Measurements from ENCODE around the gene RAD50. TPM values are rescaled to one million over a fixed set of nuclear protein-coding genes. Genes with fewer than 3 reads are reported as not detected.

Gene RAD50
- total and polyA plus RNA-seq, 2 donors (not counting 1 experiment from before 2014, with no cell fraction given), result 21.5 to 35.7 TPM

GRCh38 chr5:132651838-132652469 is 95.2 kb downstream of the RAD50 start:
- Histone ChIP-seq H3K27me3 (ENCODE audit: control insufficient read depth, insufficient read depth, low read length) (no peaks in the 10 kb centered on the region), H3K9ac (ENCODE audit: insufficient read depth, low read length) (no peak overlapping the region), H3K4me1 (ENCODE audit: control insufficient read depth, extremely low read depth, insufficient read depth, low read length) (no peaks in the 10 kb centered on the region), H3K9me3 (ENCODE audit: control insufficient read depth, insufficient read depth, low read depth, low read length) (no peaks in the 10 kb centered on the region), H3K79me2 (ENCODE audit: control insufficient read depth, insufficient read depth, low read length) (no peaks in the 10 kb centered on the region), H3K4me3 (replicated peaks in 1 of 4; ENCODE audit: control extremely low read depth in 1 of 4, insufficient read depth in 1 of 4, low read depth in 3 of 4, low read length in 4 of 4) (no peak overlapping the region), H4K20me1 (ENCODE audit: control insufficient read depth, extremely low read depth, insufficient read depth, low read length) (no peaks in the 10 kb centered on the region), H3K27ac (ENCODE audit: insufficient read depth, low read length) (no peak overlapping the region), H2AFZ (ENCODE audit: low read length) (no peak overlapping the region), H3K4me2 (ENCODE audit: extremely low read depth, insufficient read depth, low read length) (no peak overlapping the region), H3K36me3 (ENCODE audit: control insufficient read depth, insufficient read depth, low read length) (no peaks in the 10 kb centered on the region)
- no peak for DNase-seq (ENCODE audit: low read depth in 2 of 2)
- TF ChIP-seq CTCF (conservative IDR thresholded peaks at IDR 0.05 in 1 of 2, IDR thresholded peaks at IDR 0.05 in 1 of 2; ENCODE audit: low read depth in 1 of 2, low read length in 2 of 2), result no peak
- no peak for TF ChIP-seq EZH2 (IDR thresholded peaks at IDR 0.05; ENCODE audit: low read length, missing control alignments)

DNA sequence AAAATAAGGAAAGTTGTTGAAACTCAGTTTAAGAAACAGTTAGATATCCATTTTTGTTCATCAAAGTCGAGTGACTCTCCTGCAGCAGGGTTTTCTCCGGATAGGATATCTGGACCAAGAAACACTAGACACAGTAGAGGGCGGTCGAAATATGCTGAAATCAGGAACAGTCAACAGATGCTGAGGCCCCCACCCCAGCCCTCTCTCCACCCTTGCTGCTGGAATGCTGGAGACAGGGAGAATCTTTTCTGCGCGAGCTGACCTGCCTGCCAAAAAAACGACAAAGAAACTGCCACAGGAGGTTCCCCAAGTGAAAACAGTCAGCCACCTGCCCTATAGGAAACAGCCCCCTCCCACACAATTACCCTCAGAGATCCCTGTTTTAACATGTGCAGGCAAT is 96.9 kb downstream of the RAD50 start:
- no peak overlapping the region for H3K4me3 ChIP-seq (replicated peaks in 1 of 4; ENCODE audit: control extremely low read depth in 1 of 4, insufficient read depth in 1 of 4, low read depth in 3 of 4, low read length in 4 of 4)
- DNase-seq (ENCODE audit: low read depth in 2 of 2), result no peak
- H4K20me1 ChIP-seq (ENCODE audit: control insufficient read depth, extremely low read depth, insufficient read depth, low read length), result no peaks in the 10 kb centered on the region
- no peaks in the 10 kb centered on the region for H3K9me3 ChIP-seq (ENCODE audit: control insufficient read depth, insufficient read depth, low read depth, low read length)
- no peaks in the 10 kb centered on the region for H3K36me3 ChIP-seq (ENCODE audit: control insufficient read depth, insufficient read depth, low read length)
- H3K79me2 ChIP-seq (ENCODE audit: control insufficient read depth, insufficient read depth, low read length), result no peaks in the 10 kb centered on the region
- TF ChIP-seq CTCF (conservative IDR thresholded peaks at IDR 0.05 in 1 of 2, IDR thresholded peaks at IDR 0.05 in 1 of 2; ENCODE audit: low read depth in 1 of 2, low read length in 2 of 2) (no peak), EZH2 (IDR thresholded peaks at IDR 0.05; ENCODE audit: low read length, missing control alignments) (no peak)
- H3K27me3 ChIP-seq (ENCODE audit: control insufficient read depth, insufficient read depth, low read length), result no peaks in the 10 kb centered on the region
- no peaks in the 10 kb centered on the region for H3K4me1 ChIP-seq (ENCODE audit: control insufficient read depth, extremely low read depth, insufficient read depth, low read length)
- H3K4me2 ChIP-seq (ENCODE audit: extremely low read depth, insufficient read depth, low read length), result no peak overlapping the region
- H3K9ac ChIP-seq (ENCODE audit: insufficient read depth, low read length), result no peak overlapping the region
- no peak overlapping the region for H2AFZ ChIP-seq (ENCODE audit: low read length)
- H3K27ac ChIP-seq (ENCODE audit: insufficient read depth, low read length), result no peak overlapping the region

GRCh38 chr5:132655821-132656773 is 99.3 kb downstream of the RAD50 start:
- H3K4me2 ChIP-seq (ENCODE audit: extremely low read depth, insufficient read depth, low read length), result peak overlapping the region; percentile 53
- no peak overlapping the region for H2AFZ ChIP-seq (ENCODE audit: low read length)
- no peaks in the 10 kb centered on the region for H3K79me2 ChIP-seq (ENCODE audit: control insufficient read depth, insufficient read depth, low read length)
- DNase-seq (ENCODE audit: low read depth in 2 of 2), result peak; percentile 19 to 34
- TF ChIP-seq EZH2 (IDR thresholded peaks at IDR 0.05; ENCODE audit: low read length, missing control alignments), result no peak
- no peak for TF ChIP-seq CTCF (conservative IDR thresholded peaks at IDR 0.05 in 1 of 2, IDR thresholded peaks at IDR 0.05 in 1 of 2; ENCODE audit: low read depth in 1 of 2, low read length in 2 of 2)
- H3K27me3 ChIP-seq (ENCODE audit: control insufficient read depth, insufficient read depth, low read length), result no peaks in the 10 kb centered on the region
- peak overlapping the region; percentile 32 for H3K9ac ChIP-seq (ENCODE audit: insufficient read depth, low read length)
- no peaks in the 10 kb centered on the region for H4K20me1 ChIP-seq (ENCODE audit: control insufficient read depth, extremely low read depth, insufficient read depth, low read length)
- no peaks in the 10 kb centered on the region for H3K4me1 ChIP-seq (ENCODE audit: control insufficient read depth, extremely low read depth, insufficient read depth, low read length)
- H3K4me3 ChIP-seq (replicated peaks in 1 of 4; ENCODE audit: control extremely low read depth in 1 of 4, insufficient read depth in 1 of 4, low read depth in 3 of 4, low read length in 4 of 4), result peak overlapping the region; percentile 18 to 52 (median 22)
- no peak overlapping the region for H3K27ac ChIP-seq (ENCODE audit: insufficient read depth, low read length)
- H3K9me3 ChIP-seq (ENCODE audit: control insufficient read depth, insufficient read depth, low read depth, low read length), result no peaks in the 10 kb centered on the region
- no peaks in the 10 kb centered on the region for H3K36me3 ChIP-seq (ENCODE audit: control insufficient read depth, insufficient read depth, low read length)

Data from fibroblast of lung (primary cell).